GM21723 (cell line): Measurements from ENCODE around the gene RBM4B.
"Not testable (repeated sequence)": the region's sequence is repeated elsewhere in the genome, so short reads cannot be mapped to it uniquely, and the experiment has no call there.

Experiments used
- ATAC-seq: cut with Tn5 transposase; IDR thresholded peaks from one replicate; pipeline ENCODE4 v1.9.1; 2021; ENCODE audit warnings: mild to moderate bottlenecking, moderate library complexity; ENCODE audit not compliant: unreplicated experiment

RBM4B gene

DNA sequence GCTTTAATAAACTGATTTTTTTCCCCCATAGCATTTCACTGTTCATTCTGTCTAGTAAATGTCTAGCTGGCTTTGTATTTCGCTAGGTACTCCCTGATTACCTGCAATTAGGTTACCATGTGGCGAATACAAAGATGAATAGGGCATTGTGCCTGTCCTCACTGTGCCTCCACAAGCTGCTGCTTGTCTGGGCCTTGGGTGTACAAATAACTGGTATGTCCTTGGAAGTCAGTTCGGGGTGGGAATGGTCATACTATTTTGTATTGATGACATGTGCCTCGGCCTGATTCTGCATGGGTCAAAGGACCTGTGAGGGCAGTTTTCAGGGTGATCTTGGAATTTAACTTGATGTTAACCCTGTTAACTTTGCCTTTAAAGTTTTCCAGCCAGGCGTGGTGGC, 27.8 kb downstream of the RBM4B start:
- ATAC-seq: no peak

DNA sequence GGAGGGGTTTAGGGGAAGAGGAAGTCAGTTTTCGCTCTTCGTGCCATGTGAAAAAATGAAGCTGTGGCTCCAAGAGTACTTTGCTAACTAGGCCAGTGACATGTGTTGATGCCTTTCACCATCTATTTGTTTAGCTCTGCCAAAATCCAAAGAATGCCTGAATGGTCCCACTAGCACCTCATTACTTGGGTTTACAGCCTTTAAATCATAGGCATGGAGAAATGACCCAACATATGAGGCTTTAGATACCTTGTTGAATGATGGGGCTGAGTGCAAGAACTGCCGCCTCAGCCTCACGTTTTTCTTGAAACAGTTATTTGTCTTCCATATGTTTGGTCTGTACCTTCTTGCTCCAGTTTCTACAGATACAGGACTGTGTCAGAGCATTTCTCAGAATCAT, 30.9 kb downstream of the RBM4B start:
- ATAC-seq: no peak

DNA sequence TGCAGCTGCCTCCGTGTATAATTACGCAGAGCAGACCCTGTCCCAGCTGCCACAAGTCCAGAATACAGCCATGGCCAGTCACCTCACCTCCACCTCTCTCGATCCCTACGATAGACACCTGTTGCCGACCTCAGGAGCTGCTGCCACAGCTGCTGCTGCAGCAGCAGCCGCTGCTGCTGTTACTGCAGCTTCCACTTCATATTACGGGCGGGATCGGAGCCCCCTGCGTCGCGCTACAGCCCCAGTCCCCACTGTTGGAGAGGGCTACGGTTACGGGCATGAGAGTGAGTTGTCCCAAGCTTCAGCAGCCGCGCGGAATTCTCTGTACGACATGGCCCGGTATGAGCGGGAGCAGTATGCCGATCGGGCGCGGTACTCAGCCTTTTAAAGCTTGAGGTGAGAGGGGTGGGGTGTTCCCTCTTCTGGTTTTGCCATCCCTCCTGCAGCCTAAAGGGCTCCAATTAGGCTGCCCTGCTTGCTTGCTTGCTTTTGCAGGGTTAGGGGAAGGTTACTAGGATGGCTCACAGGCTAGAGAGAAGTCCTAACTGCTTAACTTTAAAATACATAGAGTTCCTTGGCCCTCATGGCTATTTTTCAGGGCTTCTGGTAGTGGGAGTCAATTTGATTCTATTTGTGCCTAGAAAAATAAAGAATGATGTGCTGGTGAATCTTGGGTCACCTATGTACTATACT, 33.8 kb downstream of the RBM4B start:
- no peak for ATAC-seq

DNA sequence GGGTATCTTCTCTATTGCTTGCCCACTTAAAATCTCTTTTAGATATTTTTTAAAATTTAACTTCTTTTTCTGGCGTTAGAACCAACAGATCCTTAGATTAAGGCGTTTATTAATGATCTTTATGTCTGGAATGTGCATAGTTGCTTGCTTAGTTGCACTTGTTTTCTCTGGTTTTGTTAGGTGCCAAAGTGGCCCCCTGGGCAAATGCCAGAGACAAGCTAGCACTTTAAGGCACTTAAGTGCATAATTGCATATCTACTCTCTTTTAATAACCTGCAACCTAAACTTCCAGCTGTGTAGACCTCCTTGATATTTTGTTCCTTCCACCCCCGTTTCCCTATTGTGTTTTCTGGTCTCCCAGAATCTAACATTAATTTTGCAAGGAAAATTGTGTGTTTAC, 35.9 kb downstream of the RBM4B start:
- ATAC-seq: no peak

DNA sequence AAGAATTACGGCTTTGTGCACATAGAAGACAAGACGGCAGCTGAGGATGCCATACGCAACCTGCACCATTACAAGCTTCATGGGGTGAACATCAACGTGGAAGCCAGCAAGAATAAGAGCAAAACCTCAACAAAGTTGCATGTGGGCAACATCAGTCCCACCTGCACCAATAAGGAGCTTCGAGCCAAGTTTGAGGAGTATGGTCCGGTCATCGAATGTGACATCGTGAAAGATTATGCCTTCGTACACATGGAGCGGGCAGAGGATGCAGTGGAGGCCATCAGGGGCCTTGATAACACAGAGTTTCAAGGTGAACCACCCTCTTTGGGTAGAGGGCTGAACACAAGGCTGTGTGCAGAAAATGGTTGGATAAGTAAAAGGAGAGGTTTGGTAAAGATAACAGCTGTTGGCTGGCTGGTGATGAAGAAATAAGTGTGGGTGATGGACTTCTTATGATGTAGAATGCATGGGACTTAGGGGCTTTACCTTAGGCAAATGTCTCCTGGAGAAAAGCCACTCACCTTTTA, 37.8 kb downstream of the RBM4B start:
- not testable (repeated sequence) for ATAC-seq

DNA sequence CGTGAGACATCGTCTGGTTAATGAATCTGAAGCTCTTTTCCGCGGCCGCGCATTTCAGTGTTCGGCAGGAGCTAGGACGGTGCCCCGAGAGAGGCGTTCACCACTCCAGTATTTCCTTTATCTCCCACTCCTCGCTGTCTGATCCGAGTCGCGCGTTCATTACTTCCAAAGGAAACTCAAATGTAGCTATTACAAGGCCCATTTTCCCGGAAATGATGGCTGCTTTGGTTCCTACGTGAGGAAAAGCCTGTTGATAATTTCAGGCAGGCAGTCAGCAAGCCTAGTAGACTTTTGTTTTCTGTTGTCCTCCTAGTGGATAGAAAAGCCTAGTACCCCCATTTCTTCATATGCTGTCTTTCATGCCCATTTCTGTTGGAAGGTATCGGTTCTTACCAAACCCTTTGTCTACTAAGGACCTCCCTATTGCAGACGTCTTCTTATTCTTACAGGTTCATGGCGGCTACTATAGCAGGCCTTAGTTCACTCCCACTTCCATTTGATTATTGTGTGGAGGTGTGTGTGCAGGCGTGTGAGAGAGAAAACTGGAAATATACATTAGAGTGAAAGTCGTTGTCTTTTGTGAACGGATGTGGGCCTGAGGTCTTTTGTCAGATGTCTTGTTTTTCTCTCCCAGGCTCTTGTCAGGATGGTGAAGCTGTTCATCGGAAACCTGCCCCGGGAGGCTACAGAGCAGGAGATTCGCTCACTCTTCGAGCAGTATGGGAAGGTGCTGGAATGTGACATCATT, 38.4 kb downstream of the RBM4B start:
- ATAC-seq: no peak

DNA sequence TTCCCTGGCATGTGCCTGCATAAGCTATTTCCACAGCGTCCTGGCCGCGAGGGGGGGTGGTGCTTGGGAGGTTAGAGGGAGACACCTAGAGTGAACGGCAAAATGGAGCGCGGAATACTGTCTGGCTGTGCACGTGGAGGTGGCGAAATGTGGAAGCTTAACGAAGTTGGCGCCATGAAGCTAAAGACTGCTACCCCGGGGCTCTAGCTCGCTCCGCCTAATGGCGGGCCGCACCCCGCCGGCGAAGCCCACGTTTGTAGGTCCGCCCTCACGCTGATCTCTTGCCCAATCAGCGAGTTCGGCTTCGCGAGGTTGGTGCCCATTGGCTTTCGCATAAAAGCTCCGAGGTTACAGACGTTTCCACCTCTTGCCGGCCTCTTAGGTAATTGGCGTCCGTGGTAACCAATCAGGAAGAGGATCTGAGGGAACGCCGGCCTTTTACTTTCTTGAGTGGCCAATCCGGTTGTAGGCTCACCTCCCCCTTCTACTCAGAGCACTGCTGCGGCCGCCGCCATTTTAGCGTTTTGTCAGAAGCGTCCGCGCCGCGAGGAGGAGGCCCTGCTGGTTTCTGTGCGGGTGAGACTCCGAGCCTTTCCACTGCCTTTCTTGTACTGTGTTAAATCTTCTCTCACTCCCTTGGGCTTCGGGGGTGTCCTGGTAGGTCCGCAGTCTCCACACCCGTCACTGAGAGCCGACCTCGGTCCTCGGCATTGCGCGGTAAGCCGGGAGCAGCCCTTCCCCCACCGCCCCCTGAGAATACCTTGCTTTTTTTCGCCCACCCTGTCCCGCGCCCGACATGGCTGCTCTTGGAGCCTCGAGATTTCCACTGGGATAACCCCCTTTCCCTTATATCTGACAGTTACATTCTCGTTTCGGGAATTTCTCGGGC, 39.3 kb downstream of the RBM4B start, which contains the start of gene RBM4:
Gene RBM4, plus strand, starts transcription at position 527 of the 889 bp plus-strand sequence. CDS start 1,009 bp downstream, outside the sequence.
- ATAC-seq: peak; percentile 95

DNA sequence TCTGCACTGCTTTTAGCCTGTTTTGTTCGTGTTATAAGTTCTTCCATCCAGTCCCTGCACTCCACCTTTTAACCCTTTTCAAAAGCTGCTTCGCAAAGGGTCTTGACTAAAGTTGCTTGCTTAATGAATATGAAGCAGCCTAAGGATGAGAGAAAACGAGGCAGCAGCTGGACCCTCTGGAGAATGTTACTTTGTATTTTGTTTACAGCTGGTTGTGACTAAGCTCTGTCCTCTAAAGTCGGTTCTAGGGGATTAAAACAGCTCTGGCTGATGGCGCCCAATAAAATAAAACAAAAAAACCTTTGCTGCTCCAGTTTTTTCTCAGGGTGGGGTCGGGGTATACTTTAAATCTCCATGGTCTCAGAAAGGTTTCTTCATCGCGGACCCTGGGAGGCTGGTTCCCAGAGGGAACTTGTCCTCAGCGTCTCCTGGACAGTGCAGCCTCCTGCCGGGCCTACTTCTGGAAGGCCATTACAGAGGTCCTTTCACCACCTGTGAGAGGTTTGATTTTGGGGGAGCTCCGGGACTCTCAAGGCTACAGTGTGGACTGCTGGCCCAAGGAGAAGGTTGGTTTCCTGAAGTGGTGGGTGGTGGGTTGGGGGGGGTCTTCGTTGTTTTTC, 40.0 kb downstream of the RBM4B start:
- ATAC-seq: peak; percentile 3

DNA sequence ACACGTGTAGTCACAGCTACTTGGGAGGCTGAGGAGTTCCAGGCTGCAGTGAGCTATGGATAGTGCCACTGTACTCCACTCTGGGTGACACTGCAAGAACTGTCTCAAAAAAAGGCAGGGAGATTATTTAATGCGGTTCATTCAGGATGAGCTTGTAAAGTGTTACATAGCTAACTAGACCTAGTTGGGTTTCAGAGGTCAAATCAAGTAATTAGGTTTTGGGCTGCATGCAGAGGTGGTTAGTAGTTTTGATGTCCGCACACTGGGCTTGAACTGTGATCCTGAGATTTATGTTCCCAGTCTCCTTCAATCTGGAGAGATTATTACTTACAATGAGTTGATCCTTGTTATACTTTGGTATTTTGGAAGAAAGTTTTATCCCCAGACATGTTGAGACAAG, 41.3 kb downstream of the RBM4B start:
- ATAC-seq: no peak

DNA sequence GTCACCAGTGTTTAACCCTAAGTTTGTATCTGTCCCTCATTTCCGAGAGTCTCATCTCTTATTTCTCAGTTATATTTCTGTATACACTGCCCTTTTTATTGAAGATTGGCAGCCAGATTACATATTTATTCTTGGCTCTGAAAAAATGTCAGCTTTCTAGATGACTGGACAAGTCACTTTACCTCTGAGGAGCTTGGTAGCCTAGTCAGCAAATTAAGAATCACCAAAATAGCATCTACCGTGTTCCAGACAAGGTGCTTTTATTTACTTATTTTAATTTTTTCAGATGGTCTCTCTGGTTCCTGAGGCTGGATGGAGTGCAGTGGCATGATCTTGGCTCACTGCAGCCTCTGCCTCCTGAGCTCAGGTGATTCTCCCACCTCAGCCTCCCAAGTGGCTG, 44.7 kb downstream of the RBM4B start:
- no peak for ATAC-seq

DNA sequence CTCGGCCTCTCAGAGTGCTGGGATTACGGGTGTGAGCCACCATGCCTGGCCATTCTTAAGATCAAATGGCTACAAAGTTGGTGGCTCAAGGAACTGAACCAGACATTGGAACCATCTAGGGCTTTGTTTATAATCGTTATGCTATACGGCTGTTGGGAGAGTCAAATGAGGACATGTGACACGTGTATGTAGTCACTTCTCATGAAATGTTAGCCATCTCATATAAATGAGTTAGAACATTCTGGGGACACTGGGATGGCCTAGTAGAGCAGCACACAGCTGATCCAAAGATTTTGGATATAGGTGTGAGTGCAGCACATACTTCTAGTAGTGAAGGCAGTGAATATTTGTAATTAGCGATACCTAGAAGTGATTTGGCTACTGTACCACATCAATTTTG, 45.8 kb downstream of the RBM4B start:
- no peak for ATAC-seq

DNA sequence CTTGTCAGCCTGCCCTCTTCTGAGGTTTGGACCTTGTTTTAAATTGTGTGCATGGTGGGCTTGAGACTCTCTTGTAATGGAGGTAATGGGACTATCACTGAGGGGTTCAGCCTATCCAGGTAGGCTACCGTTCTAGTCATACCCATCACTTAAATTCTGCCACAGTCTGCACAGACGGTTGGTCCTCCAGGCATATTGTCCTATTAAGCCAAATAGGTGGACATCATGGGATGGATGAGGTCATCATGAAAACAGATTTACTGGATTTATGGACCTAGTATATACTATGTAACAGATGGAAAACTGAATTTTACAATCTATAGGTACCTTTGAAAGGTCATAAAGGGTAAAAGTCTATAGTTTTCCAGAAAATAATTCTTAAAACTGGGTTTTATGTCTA, 48.3 kb downstream of the RBM4B start:
- no peak for ATAC-seq

DNA sequence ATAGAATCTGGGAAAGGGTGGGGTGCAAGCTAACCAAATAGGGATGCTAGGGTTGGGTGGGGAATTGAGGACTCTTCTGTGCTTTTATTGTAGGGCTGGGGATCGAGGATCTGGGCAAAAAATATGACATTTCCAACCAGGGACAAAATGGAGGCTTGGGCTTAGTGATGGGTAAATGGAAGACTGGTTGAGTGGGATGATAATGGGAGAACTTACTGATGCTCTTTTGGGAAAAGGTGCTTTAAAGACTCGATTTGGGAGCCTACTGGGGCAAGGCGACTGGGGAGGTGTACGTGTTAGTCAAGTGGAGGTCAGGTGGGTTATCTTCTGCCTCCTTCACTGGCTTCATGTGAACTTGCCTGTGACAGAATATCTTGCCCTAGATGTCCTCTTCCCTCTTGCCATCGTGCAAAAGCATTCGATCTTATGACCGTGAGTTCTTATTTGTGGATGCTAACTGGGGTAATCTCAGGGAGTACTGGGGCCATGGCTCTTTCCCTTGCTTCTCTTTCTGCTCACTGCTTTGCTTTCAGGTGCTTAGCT, 49.6 kb downstream of the RBM4B start:
- no peak for ATAC-seq

DNA sequence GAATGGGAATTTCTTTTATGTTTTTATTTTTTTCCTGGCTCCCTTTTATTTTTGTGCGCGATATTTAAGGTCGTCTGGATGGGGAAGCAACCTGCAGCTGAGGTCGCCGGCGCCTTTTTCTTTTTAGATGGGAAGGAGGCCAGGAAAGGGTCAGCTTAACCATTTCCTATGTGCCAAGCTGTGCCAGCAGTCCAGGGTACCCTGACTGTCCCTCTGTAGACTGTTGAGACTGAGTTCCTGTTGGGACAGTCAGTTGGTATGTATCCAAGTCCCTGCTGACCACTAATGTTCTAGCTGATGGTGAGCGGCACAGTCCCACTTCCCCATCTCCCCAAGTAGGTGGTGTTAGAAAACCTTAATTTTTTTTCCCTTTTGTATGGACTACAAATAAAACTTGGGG, 50.8 kb downstream of the RBM4B start:
- ATAC-seq: no peak

DNA sequence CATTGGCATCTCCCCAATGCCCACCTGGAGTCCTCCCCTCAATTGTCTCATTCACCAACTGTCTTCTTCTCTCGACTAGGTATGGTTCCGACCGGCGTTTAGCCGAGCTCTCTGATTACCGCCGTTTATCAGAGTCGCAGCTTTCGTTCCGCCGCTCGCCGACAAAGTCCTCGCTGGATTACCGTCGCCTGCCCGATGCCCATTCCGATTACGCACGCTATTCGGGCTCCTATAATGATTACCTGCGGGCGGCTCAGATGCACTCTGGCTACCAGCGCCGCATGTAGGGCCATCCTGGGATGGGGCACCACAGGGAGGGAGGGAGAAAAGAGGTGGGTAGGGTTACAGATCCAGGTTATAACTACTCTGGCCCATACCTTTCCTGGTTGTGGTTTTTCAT, 51.3 kb downstream of the RBM4B start:
- no peak for ATAC-seq

DNA sequence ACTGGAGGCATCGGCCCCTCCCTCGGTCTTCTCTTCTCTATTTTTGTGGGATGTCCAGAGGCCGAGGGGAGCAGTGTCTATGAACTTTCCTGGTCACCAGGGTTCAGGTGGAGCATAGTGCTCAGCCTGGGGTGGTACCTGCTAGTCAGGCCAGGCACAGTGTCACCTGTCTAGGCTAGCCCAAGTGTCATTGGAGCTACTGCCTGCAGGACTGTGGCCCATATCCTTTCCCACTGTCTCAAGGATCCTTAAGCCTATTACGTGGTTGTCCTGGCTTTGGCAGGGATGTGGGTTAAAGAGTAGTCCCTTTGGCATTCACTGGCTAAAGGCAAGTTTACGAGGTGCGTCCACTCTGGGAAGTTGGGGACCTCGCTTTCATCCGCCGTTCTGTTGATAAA, 51.9 kb downstream of the RBM4B start:
- ATAC-seq: no peak

DNA sequence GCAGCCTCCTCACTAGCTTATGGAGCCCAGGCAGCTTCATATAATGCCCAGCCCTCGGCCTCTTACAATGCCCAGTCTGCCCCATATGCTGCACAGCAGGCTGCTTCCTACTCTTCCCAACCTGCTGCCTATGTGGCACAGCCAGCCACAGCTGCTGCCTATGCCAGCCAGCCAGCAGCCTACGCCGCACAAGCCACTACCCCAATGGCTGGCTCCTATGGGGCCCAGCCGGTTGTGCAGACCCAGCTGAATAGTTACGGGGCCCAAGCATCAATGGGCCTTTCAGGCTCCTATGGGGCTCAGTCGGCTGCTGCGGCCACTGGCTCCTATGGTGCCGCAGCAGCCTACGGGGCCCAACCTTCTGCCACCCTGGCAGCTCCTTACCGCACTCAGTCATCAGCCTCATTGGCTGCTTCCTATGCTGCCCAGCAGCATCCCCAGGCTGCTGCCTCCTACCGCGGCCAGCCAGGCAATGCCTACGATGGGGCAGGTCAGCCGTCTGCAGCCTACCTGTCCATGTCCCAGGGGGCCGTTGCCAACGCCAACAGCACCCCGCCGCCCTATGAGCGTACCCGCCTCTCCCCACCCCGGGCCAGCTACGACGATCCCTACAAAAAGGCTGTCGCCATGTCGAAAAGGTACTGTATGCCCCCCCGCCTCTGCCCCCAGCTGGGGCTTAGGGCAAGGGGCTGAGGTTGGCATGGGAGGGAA, 52.5 kb downstream of the RBM4B start:
- ATAC-seq: no peak

DNA sequence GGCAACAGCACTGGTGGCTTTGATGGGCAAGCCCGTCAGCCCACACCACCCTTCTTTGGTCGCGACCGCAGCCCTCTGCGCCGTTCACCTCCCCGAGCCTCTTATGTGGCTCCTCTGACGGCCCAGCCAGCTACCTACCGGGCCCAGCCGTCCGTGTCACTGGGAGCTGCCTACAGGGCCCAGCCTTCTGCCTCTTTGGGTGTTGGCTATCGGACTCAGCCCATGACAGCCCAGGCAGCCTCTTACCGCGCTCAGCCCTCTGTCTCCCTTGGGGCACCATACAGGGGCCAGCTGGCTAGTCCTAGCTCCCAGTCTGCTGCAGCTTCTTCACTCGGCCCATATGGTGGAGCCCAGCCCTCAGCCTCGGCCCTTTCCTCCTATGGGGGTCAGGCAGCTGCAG, 53.2 kb downstream of the RBM4B start:
- no peak for ATAC-seq

DNA sequence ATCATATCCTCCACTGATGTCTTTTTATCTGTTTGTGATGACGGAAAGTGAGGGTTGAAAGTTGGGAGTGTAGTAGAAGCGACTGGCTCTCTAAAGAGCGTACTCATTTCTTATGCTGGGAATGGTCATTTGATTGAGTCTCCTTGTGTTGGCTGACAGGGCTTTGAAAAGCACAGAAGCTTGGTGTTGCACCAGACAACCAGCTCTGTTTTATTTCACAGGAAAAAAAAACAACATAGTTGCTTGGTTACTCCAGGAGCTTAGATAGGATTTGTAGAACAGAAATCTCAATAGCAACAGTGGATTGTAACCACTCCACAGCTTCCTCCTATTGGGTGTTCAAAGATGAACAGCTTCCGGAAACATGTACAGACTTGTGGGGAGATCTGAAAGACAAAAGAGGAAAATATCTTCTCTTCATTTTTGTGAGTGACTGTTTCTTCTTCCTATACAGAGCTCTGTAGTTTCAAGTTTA, 58.6 kb downstream of the RBM4B start:
- no peak for ATAC-seq
